ENCODE results near the gene SNX7.

SNX7 gene

DNA sequence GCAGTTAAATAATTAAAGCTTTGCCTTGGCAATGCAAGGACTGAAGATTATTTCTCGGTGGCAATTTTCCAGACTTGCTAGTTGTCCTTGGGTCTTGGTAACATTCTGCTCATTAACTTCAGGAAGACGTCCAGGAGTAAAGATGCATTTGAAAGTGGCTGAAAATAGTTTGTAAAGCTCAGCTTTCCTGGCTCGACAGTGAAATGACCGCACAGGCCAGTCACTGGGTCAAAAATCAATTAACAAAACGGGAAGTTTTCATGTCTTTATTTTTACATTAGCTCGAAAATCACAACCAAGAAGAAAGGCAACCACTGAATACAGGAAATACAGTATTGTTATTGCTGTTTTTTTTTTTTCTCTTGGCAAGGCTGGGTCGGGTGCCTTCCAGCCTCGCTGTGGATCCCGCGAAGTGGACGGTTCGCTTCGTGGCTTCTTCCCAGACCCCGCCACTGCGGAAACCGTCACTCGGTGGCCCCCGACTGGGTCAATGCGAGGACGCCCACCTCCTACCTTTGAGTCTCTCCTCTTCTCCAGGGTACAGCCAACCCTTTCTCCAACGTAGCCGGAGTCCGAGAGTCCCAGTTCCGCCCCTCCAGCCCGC, 479 bp upstream of the SNX7 start:
- no peak for TF ChIP-seq CTCF (conservative IDR thresholded peaks at IDR 0.05; ENCODE audit: low read depth, low read length)
- H3K4me3 ChIP-seq (ENCODE audit: low read length): peak overlapping the region; percentile 80
- no peak for DNase-seq (ENCODE audit: low read depth)

DNA sequence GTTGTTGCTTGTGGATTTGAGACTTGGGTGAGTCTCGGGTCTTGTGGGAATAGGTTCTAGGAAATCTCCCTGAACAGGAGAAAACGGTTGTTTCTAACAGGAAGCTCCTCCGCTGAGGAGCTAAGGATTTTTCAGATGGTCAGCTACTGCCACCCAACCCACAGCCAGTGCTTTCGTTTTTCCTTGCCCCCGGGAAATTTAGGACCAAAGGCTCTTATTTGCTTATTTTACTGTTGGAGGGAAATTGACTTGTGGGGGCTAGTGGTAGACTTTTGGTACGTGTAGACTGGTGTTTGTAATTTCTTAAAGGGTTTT, 792 bp downstream of the SNX7 start:
- H3K4me3 ChIP-seq (ENCODE audit: low read length): peak overlapping the region; percentile 67
- DNase-seq (ENCODE audit: low read depth): no peak
- TF ChIP-seq CTCF (conservative IDR thresholded peaks at IDR 0.05; ENCODE audit: low read depth, low read length): no peak

DNA sequence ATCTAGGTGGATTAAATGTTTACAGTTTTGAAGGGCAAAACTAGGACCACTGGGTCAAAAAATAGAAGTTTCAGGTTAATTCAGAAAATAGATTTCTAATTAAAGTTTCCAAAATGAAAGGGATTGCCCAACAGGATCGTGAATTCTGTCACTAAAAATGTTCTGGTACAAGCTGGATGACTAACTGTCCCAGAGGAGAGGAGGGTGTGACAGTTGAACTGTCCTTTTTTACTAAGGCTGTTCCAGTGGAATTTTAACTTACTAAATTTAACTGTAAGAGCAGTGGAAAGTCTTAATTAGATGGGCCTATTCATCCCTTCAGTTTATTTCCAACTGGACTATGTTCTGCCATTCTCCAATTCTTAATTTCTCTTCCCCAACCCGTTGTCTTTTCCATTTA, 7.2 kb downstream of the SNX7 start:
- no peak for DNase-seq (ENCODE audit: low read depth)
- H3K4me3 ChIP-seq (ENCODE audit: low read length): no peak overlapping the region
- no peak for TF ChIP-seq CTCF (conservative IDR thresholded peaks at IDR 0.05; ENCODE audit: low read depth, low read length)

GRCh38 chr1:98669355-98670296, 8.1 kb downstream of the SNX7 start:
- DNase-seq (ENCODE audit: low read depth): no peak
- TF ChIP-seq CTCF (conservative IDR thresholded peaks at IDR 0.05; ENCODE audit: low read depth, low read length): no peak
- H3K4me3 ChIP-seq (ENCODE audit: low read length): no peak overlapping the region

DNA sequence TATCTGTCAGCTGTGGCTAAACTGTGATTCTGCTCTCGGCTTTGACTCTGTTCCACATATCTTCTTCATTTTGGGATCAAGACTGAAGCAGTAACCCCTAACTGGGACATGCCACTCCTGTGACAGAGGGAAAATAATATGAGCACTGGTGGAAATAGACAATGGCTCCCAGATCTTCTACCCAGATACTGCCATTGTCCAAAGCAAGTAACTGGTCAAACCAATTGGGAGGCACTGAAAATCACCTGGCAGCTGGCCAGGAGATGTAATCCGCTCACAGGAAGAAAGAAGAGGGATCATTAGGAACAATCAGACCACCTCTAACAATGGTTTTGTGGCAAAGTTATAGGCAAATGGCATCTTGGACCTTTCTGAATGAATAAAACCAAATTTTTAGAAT, 10.7 kb downstream of the SNX7 start:
- TF ChIP-seq CTCF (conservative IDR thresholded peaks at IDR 0.05; ENCODE audit: low read depth, low read length): no peak
- no peak overlapping the region for H3K4me3 ChIP-seq (ENCODE audit: low read length)
- DNase-seq (ENCODE audit: low read depth): no peak

DNA sequence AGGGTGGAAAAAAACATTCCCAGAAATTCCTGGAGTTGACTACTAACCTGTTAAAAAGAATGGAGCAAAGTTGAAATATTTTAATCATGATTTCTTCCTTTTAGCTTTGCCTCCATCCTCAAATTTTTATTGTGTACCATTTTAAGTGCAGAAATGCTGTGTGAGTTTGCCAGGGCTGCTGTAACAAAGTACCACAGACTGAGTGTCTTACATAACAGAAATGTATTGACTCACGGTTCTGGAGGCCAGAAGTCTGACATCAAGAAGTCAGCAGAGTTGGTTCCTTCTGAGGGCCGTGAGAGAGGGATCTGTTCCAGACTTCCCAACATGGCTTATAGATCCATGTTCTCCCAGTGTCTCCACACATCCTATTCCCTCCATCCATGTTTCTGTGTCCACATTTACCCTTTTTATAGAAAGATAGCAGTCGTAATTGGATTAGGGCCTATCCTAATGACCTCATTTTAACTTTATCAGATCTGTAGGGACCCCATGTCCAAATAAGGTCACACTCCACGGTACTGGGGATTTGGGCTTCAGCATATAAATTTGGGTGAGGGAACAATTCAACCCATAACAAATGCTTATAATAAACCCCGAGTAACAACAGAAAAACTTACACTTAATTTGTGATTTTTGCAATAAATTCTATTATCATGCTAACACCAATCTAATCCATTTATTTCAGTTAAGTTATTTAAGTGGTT, 12.7 kb downstream of the SNX7 start:
- DNase-seq (ENCODE audit: low read depth): no peak
- no peak overlapping the region for H3K4me3 ChIP-seq (ENCODE audit: low read length)
- no peak for TF ChIP-seq CTCF (conservative IDR thresholded peaks at IDR 0.05; ENCODE audit: low read depth, low read length)

Measured in retinal pigment epithelial cell (primary cell).